ENCODE data around the gene PARP4.
"Not testable (repeated sequence)": the region's sequence is repeated elsewhere in the genome, so short reads cannot be mapped to it uniquely, and the experiment has no call there.

Gene PARP4

DNA sequence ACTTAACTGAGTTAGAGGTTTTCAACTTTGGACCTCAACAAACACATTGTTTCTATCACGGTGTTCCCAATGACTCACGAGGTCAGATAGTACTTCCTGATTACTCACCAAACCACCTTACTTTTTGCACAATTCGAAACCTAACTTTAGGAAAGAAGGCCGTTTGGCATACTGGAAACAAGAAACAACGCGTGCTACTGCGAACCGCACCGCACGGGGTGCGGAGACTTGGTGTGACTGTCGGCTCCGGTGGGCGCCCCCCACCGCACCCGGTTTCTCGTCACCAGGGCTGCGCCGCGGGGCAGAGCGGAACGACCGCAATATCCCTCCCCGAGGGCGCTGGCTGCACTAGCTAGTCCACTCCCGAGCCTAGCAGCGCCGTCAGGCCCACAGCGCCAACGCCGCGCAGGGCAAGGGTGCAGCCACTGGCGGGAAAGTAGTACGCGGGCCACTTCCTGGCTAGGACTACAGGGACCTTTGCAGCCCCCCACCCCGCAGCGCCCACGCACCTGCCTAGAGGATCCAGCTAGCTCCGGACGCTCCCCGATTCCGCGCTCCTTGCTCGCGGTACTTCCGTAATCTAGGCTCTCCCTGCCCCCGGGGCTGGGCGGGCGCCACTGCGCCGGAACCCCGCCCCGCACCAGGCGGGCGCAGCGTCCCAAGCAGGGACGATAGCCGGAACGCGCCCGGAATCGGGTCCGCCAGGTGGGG lies at the start of gene PARP4:
Gene PARP4 (minus strand): TSS at position 582 of the 711 bp plus-strand sequence. CDS start 9,002 bp downstream, outside the sequence.
- DNase-seq (ENCODE audit: low read depth) = peak; percentile 51

GRCh38 chr13:24560579-24561187 lies 48.1 kb upstream of the PARP4 start:
- DNase-seq (ENCODE audit: low read depth) = not testable (repeated sequence)

GRCh38 chr13:24559431-24560218 lies 47.0 kb upstream of the PARP4 start:
- DNase-seq (ENCODE audit: low read depth) = not testable (repeated sequence)

DNA sequence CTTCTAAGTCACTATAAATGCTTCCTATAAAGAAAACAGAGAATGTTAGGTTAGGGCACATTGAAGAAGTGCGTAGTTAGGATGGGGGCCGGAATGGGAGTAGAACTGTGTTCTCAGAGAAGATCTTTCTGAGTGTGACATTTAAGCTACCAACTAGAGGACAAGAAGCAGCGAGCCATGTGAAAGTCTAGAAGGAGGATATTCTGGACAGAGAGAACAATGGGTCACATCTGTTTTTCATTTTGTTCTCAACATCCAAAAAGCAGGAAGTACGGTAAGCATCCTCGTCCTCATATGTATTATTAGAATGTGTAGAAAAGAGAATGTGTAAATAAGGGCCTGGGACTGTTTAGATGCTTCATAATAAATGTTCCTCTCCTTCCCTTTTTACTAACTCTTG lies 44.5 kb upstream of the PARP4 start:
- DNase-seq (ENCODE audit: low read depth) = no peak

DNA sequence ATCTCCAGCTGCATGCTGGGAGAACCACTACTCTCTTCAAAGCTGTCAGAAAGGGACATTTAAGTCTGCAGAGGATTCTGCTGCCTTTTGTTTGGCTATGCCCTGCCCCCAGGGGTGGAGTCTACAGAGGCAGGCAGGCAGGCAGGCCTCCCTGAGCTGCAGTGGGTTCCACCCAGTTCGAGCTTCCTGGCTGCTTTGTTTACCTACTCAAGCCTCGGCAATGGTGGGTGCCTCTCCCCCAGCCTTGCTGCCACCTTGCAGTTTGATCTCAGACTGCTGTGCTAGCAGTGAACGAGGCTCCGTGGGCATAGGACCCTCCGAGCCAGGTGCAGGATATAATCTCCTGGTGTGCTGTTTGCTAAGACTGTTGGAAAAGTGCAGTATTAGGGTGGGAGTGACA lies 41.3 kb upstream of the PARP4 start:
- DNase-seq (ENCODE audit: low read depth) = not testable (repeated sequence)

- DNase-seq (ENCODE audit: low read depth) = not testable (repeated sequence)
Observed at GRCh38 chr13:24541476-24542352, 29.1 kb upstream of the PARP4 start.

DNA sequence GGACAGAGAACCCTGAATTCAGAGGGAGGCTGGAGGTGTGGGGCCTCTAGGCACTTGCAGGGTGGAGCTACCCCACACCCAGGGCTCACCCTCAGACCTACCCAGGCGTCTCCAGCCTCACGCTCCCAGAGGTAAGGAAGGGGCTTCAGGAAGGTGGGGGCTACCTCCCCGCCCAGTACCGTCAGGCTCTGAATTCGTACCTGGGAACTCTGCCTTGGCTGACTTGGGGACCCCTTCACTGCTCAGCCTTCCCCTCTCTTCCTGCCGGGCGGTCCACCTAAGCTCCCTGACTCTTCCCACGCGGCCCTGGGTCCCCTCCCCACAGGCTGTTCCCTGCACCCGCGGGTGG lies 28.5 kb upstream of the PARP4 start:
- no peak for DNase-seq (ENCODE audit: low read depth)

GRCh38 chr13:24540236-24541126 lies 27.9 kb upstream of the PARP4 start:
- no peak for DNase-seq (ENCODE audit: low read depth)

- no peak for DNase-seq (ENCODE audit: low read depth)
Observed at GRCh38 chr13:24539500-24540165, 27.1 kb upstream of the PARP4 start.

GRCh38 chr13:24529478-24529877 lies 16.9 kb upstream of the PARP4 start:
- no peak for DNase-seq (ENCODE audit: low read depth)

DNA sequence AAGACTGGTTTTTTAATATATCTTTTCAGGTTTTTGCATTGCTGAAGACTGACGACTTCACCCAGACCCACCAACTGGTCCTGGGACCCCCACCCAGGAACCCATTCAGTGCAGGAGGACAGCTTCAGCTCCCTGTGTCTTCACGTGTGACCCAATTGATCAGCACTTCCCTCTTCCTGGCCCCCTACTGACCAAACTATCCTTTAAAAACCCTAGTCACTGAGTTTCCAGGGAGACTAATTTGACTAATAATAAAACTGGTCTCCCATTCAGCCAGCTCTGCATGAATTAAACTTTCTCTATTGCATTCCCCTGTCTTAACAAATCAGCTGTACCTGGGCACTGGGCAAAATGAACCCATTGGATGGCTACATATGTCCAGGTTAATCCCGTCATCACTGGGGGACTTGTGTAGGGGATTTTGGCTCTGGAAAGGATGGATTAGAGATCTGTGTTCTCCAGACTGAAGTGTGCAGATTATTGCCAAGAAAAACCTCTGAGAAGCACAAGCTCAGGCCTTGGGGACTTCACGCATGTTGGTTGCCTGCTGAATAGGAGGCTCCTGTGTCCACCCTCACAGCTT lies 16.3 kb upstream of the PARP4 start:
- no peak for DNase-seq (ENCODE audit: low read depth)

DNA sequence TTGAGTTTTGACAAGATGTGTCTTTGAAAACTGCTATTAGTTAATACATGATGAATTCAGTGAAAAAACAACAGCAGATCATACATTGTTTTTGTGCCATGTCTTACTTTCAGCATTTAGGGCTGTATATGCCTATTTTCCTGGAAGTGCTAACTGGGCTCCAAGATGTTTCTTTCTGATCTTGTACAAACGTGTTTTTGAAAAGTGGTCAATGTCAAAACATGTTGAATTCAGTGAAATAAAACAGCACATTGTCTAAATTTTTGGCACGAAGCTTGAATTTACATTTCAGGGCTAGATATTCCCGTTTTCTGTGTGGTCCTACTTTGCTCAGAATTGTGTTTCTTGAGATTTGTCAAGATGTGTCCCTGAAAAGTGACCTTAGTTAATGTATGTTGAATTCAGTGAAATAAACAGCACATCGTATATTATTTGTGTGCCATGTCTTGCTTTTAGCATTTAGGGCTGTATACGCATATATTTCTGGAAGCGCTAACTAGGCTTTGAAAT lies 14.7 kb upstream of the PARP4 start:
- no peak for DNase-seq (ENCODE audit: low read depth)

- no peak for DNase-seq (ENCODE audit: low read depth)
Observed at GRCh38 chr13:24520733-24521132, 8.2 kb upstream of the PARP4 start.

- DNase-seq (ENCODE audit: low read depth) = no peak
Observed at GRCh38 chr13:24516919-24517318, 4.3 kb upstream of the PARP4 start.

DNA sequence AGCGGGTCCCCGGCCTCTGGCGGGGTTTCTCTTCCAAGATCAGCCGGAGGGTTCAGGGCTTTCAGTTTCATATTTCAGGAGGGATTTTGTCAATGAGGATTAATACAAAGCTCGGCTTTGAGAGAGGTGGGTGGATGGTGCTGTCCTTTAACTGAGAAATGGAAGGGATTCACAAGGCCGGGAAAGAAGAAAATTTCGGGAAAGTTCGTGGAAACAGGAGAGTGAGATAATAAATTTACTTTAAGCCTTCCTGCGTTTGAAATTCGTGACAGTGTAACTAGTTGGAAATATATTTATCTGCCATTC lies 283 bp upstream of the PARP4 start:
- DNase-seq (ENCODE audit: low read depth) = no peak

DNA sequence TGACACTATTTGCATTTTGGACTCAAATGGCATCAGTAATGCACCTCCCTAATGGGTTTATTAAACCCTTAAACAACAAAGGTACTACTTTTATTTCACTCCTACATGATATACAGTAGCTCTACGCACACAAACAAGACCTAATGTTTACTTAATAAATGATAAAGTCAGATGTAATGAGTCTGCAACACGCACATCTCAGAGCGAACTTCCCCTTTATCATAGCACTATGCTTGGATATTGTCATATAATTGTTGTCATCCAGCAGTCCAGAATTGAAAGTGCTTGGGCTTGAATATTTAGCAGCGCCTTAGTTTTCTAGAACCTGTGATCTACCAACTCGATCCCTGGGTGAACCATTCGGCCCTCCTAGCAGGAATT lies 772 bp downstream of the PARP4 start:
- no peak for DNase-seq (ENCODE audit: low read depth)

GRCh38 chr13:24511019-24511815 lies 1.4 kb downstream of the PARP4 start:
- DNase-seq (ENCODE audit: low read depth) = peak; percentile 14

- DNase-seq (ENCODE audit: low read depth) = no peak
Observed at GRCh38 chr13:24506698-24507335, 5.8 kb downstream of the PARP4 start.

DNA sequence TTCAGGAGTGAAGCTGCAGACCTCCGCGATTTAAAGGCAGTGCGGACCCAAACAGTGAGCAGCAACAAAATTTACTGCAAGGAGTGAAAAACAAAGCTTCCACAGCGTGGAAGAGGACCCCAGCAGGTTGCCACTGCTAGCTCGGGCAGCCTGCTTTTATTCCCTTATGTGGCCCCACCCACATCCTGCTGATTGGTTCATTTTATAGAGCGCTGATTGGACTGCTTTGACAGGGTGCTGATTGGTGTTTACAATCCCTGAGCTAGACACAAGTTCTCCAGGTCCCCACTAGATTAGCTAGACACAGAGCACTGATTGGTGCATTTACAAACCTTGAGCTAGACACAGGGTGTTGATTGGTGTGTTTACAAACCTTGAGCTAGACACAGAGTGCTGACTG lies 6.3 kb downstream of the PARP4 start:
- DNase-seq (ENCODE audit: low read depth) = not testable (repeated sequence)
